Activated naive CD8-positive, alpha-beta T cell treated with anti-CD3 and anti-CD28 coated beads for 36 hours (primary cell): Measurements from ENCODE around the gene GET4. TPM values are rescaled to one million over a fixed set of nuclear protein-coding genes. Genes with fewer than 3 reads are reported as not detected.

Source experiments
- DNase-seq: peaks from one replicate; pipeline ENCODE4 v3.0.0; 2021
- H3K27ac Mint-ChIP-seq: one replicate; pipeline ENCODE4 v1.8.0; 2022; ENCODE audit warnings: mild to moderate bottlenecking, moderate library complexity, mixed read lengths
- H3K27me3 Mint-ChIP-seq: one replicate; pipeline ENCODE4 v1.8.0; 2022; ENCODE audit warnings: mild to moderate bottlenecking, mixed read lengths
- H3K36me3 Mint-ChIP-seq: one replicate; pipeline ENCODE4 v1.8.0; 2021; ENCODE audit warnings: mild to moderate bottlenecking, mixed read lengths
- H3K4me1 Mint-ChIP-seq: one replicate; pipeline ENCODE4 v1.8.0; 2021; ENCODE audit warnings: mixed read lengths
- H3K4me3 Mint-ChIP-seq: one replicate; pipeline ENCODE4 v1.8.0; 2022; ENCODE audit warnings: mild to moderate bottlenecking, moderate library complexity, mixed read lengths
- H3K9me3 Mint-ChIP-seq: one replicate; pipeline ENCODE4 v1.8.0; 2022; ENCODE audit warnings: mixed read lengths
- total RNA-seq, 2 experiments: library from RNA; stranded (reverse); gene quantifications; one replicate each; pipeline ENCODE4 v1.2.3, GENCODE V29; 2021

GET4 gene
- total RNA-seq, 2 experiments from 2014 or later: 35.2 to 39.6 TPM

GRCh38 chr7:894927-895450, 18.6 kb downstream of the GET4 start:
- Mint-ChIP-seq H3K27ac (no peak overlapping the region), H3K27me3 (peaks cover 4% of the 10 kb centered on the region), H3K36me3 (peaks cover 34% of the 10 kb centered on the region), H3K4me3 (no peak overlapping the region), H3K4me1 (peaks cover 2% of the 10 kb centered on the region), H3K9me3 (peaks cover 4% of the 10 kb centered on the region)
- DNase-seq: no peak

- Mint-ChIP-seq H3K27ac (no peak overlapping the region), H3K4me1 (peaks cover 2% of the 10 kb centered on the region), H3K27me3 (peaks cover 4% of the 10 kb centered on the region), H3K4me3 (no peak overlapping the region), H3K36me3 (peaks cover 34% of the 10 kb centered on the region), H3K9me3 (peaks cover 4% of the 10 kb centered on the region)
- no peak for DNase-seq
Measured at GRCh38 chr7:895451-896052, 19.2 kb downstream of the GET4 start.

GRCh38 chr7:896346-897075, 20.2 kb downstream of the GET4 start:
- H3K36me3 Mint-ChIP-seq: peaks cover 34% of the 10 kb centered on the region
- H3K27ac Mint-ChIP-seq: no peak overlapping the region
- peaks cover 2% of the 10 kb centered on the region for H3K4me1 Mint-ChIP-seq
- no peak for DNase-seq
- peaks cover 4% of the 10 kb centered on the region for H3K9me3 Mint-ChIP-seq
- H3K4me3 Mint-ChIP-seq: no peak overlapping the region
- H3K27me3 Mint-ChIP-seq: peaks cover 4% of the 10 kb centered on the region

- DNase-seq: no peak
- no peak overlapping the region for H3K4me3 Mint-ChIP-seq
- H3K4me1 Mint-ChIP-seq: peaks cover 2% of the 10 kb centered on the region
- H3K27me3 Mint-ChIP-seq: peaks cover 4% of the 10 kb centered on the region
- peaks cover 4% of the 10 kb centered on the region for H3K9me3 Mint-ChIP-seq
- no peak overlapping the region for H3K27ac Mint-ChIP-seq
- peaks cover 33% of the 10 kb centered on the region for H3K36me3 Mint-ChIP-seq
Measured at GRCh38 chr7:897086-897485, 20.7 kb downstream of the GET4 start.

GRCh38 chr7:897771-898376, 21.5 kb downstream of the GET4 start:
- Mint-ChIP-seq H3K36me3 (peaks cover 30% of the 10 kb centered on the region), H3K27ac (no peak overlapping the region), H3K4me1 (no peaks in the 10 kb centered on the region), H3K9me3 (peaks cover under 1% of the 10 kb centered on the region), H3K27me3 (peaks cover 4% of the 10 kb centered on the region), H3K4me3 (no peak overlapping the region)
- DNase-seq: no peak

- Mint-ChIP-seq H3K27ac (no peak overlapping the region), H3K9me3 (no peaks in the 10 kb centered on the region), H3K36me3 (peaks cover 26% of the 10 kb centered on the region), H3K27me3 (peaks cover 1% of the 10 kb centered on the region), H3K4me1 (no peaks in the 10 kb centered on the region), H3K4me3 (no peak overlapping the region)
- DNase-seq: no peak
Measured at GRCh38 chr7:898460-898854, 22.1 kb downstream of the GET4 start.

GRCh38 chr7:898855-899681, 22.7 kb downstream of the GET4 start:
- Mint-ChIP-seq H3K36me3 (peaks cover 21% of the 10 kb centered on the region), H3K27me3 (no peaks in the 10 kb centered on the region), H3K4me3 (no peak overlapping the region), H3K27ac (no peak overlapping the region), H3K9me3 (no peaks in the 10 kb centered on the region), H3K4me1 (no peaks in the 10 kb centered on the region)
- DNase-seq: no peak

GRCh38 chr7:899806-900205, 23.5 kb downstream of the GET4 start:
- H3K36me3 Mint-ChIP-seq: peaks cover 16% of the 10 kb centered on the region
- H3K9me3 Mint-ChIP-seq: no peaks in the 10 kb centered on the region
- no peak overlapping the region for H3K4me3 Mint-ChIP-seq
- no peaks in the 10 kb centered on the region for H3K27me3 Mint-ChIP-seq
- H3K4me1 Mint-ChIP-seq: no peaks in the 10 kb centered on the region
- no peak for DNase-seq
- no peak overlapping the region for H3K27ac Mint-ChIP-seq

GRCh38 chr7:900331-901040, 24.1 kb downstream of the GET4 start:
- no peaks in the 10 kb centered on the region for H3K4me1 Mint-ChIP-seq
- no peaks in the 10 kb centered on the region for H3K27me3 Mint-ChIP-seq
- peaks cover 14% of the 10 kb centered on the region for H3K36me3 Mint-ChIP-seq
- DNase-seq: no peak
- H3K27ac Mint-ChIP-seq: no peak overlapping the region
- no peaks in the 10 kb centered on the region for H3K9me3 Mint-ChIP-seq
- H3K4me3 Mint-ChIP-seq: no peak overlapping the region

GRCh38 chr7:901041-901387, 24.7 kb downstream of the GET4 start:
- Mint-ChIP-seq H3K36me3 (peaks cover 11% of the 10 kb centered on the region), H3K4me3 (no peak overlapping the region), H3K9me3 (no peaks in the 10 kb centered on the region), H3K27ac (no peak overlapping the region), H3K4me1 (no peaks in the 10 kb centered on the region), H3K27me3 (no peaks in the 10 kb centered on the region)
- DNase-seq: no peak

- Mint-ChIP-seq H3K9me3 (no peaks in the 10 kb centered on the region), H3K4me3 (no peak overlapping the region), H3K27me3 (no peaks in the 10 kb centered on the region), H3K36me3 (peaks cover 8% of the 10 kb centered on the region), H3K27ac (no peak overlapping the region), H3K4me1 (no peaks in the 10 kb centered on the region)
- DNase-seq: peak; percentile 59
Measured at GRCh38 chr7:901388-902154, 25.2 kb downstream of the GET4 start.

- Mint-ChIP-seq H3K27me3 (no peaks in the 10 kb centered on the region), H3K4me3 (no peak overlapping the region), H3K9me3 (no peaks in the 10 kb centered on the region), H3K4me1 (no peaks in the 10 kb centered on the region), H3K36me3 (peaks cover 8% of the 10 kb centered on the region), H3K27ac (no peak overlapping the region)
- DNase-seq: no peak
Measured at GRCh38 chr7:902996-903395, 26.6 kb downstream of the GET4 start.

GRCh38 chr7:903921-904755, 27.8 kb downstream of the GET4 start:
- H3K9me3 Mint-ChIP-seq: no peaks in the 10 kb centered on the region
- H3K36me3 Mint-ChIP-seq: peaks cover 8% of the 10 kb centered on the region
- no peak for DNase-seq
- no peaks in the 10 kb centered on the region for H3K27me3 Mint-ChIP-seq
- no peak overlapping the region for H3K4me3 Mint-ChIP-seq
- no peak overlapping the region for H3K27ac Mint-ChIP-seq
- no peaks in the 10 kb centered on the region for H3K4me1 Mint-ChIP-seq
